ENCODE measurements around the gene SPRED2.
A peak's percentile ranks its signal among the peaks of the same experiment; 100 is the strongest.

SPRED2 gene

DNA sequence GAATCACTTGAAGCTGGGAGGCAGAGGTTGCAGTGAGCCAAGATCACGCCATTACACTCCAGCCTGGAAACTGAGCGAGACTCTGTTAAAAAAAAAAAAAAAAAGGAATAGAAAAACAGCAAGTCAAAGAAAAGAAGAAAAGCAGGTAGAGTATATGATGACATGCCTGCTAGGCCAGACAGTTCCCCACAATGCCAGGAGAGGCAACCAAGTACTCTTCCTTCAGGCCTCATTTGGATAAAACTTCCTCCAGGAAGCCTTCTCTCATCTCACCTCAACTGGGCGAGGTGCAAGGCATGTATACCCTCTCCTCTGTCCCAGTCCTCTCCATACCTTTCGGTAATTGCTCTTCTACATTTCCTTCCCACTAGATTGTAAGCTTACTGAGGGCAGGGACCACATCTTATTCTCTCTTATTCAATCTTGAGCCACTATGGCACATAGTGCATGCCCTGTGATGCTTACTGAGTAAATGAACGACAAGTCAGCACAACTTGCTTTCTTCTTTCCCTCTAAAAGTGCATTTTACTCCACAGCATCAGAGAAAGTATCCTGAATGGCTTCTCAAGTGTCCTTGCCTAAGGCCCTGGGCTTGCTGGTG lies 10.1 kb upstream of the SPRED2 start:
- DNase-seq (ENCODE audit: insufficient read length, low spot score) (no peak), FAIRE-seq (no peak)

DNA sequence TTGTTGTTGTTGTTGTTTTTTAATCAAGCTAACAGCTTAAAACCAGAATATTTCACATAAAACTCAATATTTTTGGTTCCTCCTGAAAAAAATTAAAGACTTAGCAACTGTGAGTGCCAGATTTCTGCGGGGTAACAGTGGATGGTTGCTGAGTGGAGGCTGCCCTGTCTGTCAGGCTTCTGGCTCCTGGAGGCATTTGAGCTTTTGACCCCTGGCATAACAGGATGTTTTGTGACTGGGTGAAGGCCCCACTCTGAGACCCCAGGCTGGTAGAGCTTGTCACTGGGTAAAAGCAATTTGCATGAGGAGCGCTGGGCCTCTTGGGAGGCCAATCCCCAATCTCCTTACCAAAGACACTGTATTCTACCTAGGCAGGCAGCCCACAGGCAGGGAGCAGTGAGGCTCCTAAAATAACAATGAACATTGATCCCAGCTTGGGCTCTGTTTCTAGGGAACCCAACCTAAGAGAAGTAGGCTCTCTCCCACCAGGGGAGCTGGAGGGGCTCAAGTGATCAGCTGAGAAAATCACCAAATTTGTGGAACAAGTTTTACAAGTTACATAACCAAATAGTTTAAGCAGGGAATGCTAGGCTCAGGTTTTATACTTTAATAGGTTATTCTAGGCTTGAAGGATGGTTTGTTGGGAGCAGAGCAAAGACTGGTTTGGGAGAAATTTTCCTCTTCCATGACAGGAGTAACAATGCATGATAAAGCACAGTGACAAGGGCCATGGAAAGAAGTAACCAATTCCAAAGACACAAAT lies 5.9 kb upstream of the SPRED2 start:
- no peak for DNase-seq (ENCODE audit: insufficient read length, low spot score)
- FAIRE-seq = no peak

DNA sequence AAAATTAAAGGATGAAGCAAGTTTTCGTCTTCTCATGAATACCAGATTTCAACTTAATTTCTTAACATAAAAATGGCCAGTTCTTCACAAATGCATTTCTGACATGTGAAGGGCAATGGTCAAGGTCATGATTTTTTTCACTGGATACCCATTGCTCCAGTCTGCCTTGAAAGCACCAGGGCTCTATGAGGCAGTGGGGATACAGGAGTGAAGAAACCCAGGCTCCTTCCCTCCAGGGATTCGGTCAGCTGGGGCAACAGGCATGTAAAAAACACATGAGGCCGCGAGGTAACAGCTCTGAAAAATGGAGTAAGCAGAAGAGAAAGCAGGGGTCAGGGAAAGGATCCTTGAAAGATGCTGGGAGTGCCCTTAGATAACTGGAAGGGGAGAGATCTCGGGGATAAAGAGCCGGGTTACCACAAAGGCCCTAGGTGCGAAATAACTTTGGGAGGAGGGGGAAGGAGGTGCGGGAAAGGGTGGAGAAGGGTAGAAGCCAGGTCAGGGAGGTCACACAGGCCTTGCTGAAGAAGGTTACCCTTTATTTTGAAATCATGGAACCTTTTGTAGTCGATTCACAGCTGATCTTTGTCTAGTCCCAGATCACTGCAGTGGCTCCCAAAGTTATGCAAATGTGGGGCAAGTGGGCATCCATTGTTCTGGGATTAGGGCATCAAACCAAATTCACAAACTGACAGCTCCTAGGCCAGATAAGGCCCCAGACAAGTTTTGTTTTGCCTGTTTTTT lies 5.2 kb upstream of the SPRED2 start:
- DNase-seq (ENCODE audit: insufficient read length, low spot score) (no peak), FAIRE-seq (no peak)

DNA sequence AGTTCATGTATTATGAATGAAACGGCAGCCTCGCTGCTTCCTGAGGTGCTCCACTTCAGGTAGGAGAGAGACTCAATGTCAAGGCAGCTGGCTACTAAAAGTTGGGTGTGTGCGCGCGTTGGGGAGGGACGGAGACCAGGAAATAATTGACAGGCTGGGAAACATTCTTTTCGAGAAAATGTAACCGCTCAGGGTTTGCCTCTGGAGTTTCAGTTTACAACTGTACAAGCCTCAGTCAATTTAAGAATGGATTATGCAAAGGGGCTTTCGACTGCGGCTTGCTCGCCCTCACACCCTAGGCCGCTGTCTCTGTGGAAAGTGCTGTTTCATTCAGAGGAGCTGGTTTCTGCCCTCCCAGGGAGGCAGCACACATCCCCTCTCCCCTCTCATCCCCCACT lies 4.4 kb upstream of the SPRED2 start:
- DNase-seq (ENCODE audit: insufficient read length, low spot score) (peak; percentile 86), FAIRE-seq (peak; percentile 88)

DNA sequence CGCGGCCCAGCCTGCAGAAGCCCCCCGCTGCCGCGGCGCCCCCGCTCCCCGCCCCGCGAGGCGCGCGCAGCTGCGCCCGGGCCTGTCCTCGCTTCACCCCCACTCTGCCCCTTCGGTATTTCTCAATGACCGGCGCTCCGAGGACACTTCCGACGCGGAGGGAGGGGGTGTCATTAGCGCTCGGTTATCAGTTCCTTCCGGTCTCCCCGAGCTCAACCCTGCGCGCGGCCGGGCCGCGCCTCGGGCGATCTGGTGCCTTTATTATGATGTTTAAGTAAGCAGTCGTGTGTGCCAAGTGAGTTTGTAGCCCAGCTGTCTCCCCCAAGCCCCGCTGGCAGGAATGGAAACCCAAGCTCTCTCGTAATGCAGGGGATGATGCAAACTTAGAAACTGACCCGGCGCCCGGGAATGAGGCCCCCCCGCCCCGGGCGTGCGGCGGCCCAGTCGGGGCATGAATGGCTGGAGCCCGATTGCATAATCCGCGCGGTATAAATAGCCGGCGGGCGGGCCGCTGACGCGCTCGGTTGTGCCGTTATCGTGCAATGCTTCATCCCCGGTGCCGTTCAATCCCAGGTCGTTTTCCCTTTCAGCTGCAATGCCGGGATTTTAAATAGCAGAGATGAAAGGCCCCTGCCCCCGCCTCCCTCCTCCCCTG lies 3.9 kb upstream of the SPRED2 start:
- DNase-seq (ENCODE audit: insufficient read length, low spot score) (peak; percentile 52), FAIRE-seq (peak; percentile 54)

DNA sequence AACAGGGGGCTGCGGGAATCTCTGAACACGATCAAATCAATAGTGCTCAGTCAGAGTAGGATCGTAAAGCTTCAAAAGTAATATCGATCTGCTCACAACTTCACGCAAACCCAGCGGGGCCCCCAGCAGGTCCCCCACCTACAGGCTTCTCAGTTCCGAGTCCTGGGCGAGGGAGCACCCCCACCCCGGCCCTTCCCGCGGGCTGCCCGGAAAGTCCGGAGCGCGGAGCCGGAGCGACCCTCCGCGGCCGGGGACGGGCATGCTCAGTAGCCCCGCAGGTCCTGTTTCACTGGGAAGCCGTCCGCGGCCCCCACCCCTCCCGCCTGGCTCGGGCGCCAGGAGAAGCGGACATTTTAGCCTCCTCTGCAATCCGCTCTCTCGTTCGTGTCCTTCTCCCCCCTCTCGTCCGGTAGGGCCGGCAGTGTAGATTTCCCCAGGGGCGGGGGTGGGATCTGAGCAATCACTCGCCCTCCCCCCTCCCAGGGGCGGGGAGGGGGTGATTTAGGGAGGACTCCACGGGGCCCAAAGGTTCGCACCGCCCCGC lies 3.3 kb upstream of the SPRED2 start:
- FAIRE-seq (no peak), DNase-seq (ENCODE audit: insufficient read length, low spot score) (peak; percentile 65)

DNA sequence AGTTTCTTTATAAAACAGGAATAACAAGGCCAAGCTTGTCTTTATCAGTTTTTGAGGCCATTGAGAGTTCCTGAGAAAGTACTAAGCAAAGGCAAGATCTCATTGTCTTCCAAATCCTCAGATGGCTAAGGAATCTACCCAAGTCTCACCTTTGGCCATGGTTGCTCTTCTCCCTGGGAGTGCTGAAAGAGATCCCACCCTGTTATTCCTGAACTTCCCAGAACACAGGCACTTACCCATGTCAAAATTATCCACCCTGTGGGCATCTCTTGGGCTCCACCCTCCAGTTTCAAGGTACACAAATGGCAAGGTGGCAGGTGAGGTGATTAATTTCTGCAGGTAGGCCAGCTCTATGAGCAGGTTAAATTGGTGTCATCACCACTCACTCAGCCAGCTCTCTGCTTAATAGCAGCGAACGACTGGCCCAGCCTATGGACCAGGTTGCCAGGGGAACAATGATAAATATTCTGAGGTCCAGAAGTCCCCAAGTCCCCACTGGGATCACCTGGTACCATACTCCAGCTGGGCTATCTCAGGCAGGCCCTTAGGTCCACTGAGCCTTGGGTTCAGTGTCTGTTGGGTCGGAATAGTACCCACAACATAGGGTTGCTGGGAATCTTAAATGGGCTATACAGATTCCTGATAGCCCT lies 2.3 kb upstream of the SPRED2 start:
- FAIRE-seq (no peak), DNase-seq (ENCODE audit: insufficient read length, low spot score) (no peak)

DNA sequence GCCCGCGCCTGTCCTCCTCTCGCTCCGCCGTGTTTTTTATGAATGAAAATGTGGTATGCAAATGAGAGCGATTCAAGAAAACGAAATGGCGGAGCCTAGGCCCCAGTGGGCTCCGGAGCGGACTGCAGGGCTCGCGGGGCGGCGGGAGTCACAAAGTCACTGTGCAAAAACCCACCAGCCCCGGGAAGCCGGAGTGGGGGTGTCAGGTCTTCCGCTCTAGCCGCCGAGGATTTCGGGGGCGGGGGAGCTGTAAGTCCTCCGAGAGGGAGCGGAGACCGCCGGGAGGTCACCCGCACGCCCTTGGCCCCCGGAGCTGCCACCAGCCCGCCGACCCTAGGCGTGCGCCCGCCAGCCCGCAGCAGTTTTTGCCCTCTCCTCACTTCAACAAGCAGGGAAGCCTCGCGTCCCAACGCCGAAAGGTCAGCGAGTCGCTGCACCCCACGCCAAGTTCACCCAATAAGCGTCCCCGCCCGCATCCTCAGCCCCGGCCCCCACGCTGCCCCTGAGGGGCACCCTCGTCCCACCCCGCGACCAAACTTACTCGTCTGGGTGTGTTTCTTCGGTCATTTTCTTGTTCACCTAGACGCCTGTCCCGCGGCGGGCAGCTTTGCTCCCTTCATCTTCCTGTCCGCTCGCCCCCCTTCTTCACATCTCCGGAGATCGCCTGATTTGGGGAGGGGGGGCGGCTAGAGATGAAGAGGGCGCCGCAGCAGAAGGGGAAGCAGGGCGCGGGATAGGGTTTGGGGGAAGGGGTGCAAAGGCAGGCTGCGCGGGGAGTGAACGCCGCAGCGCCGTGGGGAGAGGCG lies 775 bp downstream of the SPRED2 start:
- FAIRE-seq (no peak), DNase-seq (ENCODE audit: insufficient read length, low spot score) (peak; percentile 57)

DNA sequence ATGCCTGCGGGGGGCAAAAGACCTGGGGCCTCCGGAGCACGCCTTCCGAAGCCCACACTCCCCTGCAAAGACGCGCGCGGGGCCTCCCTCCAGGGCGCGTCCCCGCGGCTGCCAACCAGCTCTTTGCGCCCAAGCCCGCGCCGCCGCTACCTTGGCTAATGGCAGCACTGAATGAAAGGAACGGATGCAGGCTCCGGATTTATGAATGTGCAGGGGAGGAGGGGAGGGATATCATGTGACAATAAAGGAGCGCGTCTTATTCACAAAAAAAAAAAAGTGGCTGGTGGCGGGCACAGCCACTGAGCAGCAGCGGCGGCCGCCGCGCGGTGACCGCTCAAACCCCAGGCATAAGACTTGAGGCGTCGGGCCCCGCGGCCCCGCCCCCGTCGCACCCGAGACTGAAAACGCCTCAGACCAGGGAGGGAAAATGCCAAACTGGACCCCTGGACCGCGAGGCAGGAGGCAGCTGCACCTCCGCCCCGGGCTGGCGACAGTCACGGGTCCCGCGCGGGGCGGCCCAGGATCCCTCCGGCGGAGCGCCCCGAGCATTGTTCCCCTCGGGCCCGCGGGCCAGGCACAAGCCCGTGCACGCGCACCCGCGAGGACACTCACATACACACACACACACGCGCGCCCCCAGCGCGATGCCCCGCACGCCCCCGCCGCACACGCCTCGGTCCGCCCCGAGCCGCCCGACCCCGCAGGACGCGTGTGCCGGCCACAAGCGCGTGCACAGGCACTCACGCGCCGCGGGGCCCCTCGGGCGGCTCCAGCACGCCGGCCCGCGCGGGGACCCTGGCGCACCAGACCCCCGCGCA lies 1.6 kb downstream of the SPRED2 start:
- FAIRE-seq (no peak), DNase-seq (ENCODE audit: insufficient read length, low spot score) (no peak)

DNA sequence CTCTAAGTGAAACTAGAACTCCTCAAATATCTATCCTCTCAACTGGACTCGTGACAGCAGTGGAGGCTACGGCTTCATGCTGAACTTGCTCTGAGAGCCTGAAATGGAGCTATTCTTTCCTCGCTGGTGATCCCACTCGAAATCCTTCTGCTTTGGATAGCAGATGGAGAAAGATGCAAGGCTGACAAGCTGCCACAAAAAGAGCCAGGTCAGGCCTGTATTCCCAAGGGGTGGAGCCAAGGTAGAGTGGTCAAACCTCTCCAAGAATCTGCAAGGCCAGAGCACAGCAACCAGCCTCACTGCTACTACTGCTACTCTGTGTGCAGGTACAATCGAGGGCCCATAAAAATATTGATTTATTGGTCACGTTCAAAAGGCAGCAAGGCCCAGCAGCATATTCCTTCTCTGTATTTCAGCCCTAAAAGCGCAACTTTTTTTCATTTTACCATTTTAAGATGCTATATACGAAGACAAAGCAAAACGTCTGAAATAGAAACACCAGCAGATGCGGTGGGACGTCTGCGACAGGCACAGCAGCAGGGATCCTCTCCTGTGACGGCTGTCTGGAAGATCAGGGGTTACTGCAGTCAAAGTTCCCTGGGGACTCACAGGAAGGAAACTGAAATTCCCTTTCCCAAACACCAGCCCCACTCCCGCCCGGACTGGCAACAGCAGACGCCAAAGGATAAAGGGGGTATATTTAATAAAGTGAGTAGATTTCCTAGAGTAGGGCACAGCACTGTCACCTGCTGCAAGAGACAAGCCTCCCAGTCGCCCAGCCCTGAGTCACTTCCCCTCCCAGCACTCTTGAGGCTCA lies 2.4 kb downstream of the SPRED2 start:
- FAIRE-seq (no peak), DNase-seq (ENCODE audit: insufficient read length, low spot score) (no peak)

DNA sequence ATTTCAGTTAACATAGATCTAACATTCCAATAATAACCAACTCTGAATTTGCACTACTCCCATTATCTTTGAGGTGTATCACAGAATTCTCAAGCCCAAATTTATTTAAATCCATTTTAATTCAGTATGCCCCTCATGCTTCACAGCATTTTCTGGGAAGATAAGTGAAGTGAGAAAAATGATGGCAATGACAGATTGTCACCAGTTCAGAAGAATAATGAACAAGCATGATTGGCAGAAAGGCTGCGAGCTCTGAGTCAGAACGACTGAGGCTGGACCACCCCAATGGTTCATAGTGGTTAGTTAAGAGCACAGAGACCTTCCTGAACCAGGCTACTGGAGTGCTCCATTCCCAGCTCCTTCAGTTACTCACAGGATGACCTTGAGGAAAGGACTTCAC lies 4.9 kb downstream of the SPRED2 start:
- DNase-seq (ENCODE audit: insufficient read length, low spot score) (no peak), FAIRE-seq (no peak)

DNA sequence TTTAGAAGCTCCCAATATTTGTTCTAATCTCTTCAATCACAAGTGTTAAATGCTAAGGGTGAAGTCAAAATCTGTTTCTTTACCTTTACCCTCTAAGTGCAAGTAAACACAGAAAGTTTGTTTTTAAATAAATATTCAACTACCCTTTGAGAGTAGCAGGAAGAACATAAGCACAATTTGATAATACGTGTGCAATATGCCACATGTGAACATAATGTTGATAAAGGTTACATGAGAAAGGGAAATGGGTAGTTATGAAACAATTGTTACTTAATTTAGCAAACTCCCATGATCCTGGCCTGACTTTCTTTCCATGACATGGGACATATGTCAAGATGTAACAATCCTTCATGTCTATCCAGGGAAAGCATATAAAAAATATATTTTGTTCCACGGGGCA lies 7.1 kb downstream of the SPRED2 start:
- FAIRE-seq (no peak), DNase-seq (ENCODE audit: insufficient read length, low spot score) (no peak)

DNA sequence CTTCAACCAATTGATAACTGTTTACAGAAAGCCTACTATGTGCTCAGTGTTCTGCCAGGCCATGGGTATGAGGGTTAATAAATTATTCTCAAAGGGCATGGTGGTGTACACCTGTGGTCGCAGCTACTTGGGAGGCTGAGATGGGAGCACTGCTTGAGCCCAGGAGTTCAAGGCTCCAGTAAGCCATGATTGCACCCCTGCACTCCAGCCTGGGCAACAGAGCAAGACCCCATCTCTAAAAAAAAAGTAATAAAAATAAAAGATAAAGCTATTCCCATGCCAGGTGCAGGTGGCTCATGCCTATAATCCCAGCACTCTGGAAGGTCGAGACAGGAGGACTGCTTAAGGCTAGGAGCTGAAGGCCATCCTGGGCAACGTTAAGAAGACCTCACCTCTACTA lies 8.0 kb downstream of the SPRED2 start:
- FAIRE-seq (no peak), DNase-seq (ENCODE audit: insufficient read length, low spot score) (no peak)

DNA sequence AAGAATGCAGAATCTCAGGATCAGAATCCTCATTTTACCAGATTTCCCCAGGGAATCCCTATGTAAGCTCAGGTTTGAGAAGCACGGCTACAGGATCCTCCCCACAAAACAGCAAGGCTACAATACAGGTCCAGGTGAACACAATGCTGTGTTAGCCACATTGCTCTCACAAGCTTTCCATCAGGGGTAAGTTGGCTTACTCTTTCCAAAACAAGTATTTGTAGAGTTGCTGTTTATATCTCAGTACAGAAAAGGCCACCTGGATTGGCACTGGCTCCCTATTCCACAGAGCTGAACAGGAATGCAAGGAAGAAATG lies 11.0 kb downstream of the SPRED2 start:
- DNase-seq (ENCODE audit: insufficient read length, low spot score) = no peak
- FAIRE-seq = no peak

DNA sequence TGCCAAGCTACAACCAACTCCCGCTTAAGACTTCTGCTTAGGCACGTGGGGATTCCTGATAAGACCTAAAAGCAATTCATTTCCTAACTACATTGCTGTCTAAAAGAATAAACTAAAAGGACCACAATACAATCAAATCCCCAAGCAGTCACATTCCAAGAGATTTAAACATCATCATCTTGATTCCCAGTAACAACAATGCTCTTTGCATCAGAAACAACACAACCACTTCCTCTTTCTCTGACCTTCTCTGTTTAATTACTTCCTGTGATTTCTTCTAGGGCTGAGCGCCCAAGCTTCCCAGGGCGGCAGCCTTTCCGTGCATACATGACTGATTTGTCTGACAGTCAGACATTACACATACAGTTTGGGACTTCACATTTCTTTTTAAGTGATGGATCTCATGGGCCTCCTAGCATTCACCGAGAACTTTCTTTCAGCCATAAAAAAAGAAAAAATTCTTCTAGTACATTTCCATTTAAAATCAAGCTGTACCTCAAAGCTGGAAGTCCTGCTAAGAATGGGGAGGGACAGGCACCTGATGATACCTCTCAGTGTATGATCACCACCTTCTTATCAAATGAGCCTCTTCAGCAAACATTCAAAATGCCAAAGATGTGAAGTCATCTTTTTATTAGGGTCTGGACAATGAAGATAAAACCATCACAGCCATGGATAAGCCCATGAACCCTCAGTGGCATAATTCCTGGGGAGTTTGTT lies 11.5 kb downstream of the SPRED2 start:
- no peak for DNase-seq (ENCODE audit: insufficient read length, low spot score)
- FAIRE-seq = peak; percentile 95

DNA sequence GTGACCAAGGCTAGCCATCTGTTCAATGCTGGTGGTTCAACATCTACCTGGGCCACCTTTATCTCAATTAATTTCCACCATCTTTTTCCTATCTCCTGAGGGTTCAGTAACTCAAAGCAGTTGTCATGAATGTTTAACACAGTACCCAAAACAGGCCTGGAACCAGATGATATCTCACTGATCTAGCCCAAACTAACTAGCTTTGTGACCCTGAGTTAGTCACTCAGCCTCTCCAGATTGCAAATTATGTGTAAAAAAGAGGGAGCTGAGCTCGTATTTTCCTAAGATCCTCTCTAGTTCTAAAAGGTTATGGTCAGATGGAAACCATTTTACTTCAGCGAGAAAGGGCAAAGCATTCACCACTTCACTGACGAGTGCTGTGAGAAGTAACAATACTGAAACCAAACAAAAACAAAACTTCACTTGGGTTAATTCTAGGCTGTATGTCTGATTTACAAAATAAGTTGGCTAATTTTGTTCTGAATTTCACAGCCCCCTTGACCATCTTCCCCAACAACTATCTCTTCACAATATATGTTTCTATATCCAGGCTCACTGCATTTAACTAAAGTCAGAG lies 14.8 kb downstream of the SPRED2 start:
- FAIRE-seq (no peak), DNase-seq (ENCODE audit: insufficient read length, low spot score) (no peak)

DNA sequence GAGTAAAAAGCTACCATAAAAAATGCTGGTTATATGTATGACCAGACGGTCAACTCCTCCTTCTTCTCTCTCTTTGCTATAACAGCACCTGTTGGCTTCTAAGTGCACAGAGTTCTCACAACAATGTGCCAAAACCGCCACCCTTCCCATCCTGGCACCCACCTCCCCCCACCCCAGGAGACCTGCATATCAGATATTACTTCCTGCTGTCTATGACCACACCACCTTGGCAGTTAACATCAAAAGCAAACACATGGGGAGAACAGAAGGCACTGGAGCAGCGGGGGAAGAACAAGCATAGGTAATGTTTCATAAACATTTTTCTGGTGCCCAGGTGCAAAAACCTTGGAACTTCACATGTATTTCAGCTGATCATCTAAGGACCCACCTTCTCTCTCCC lies 15.5 kb downstream of the SPRED2 start:
- FAIRE-seq = no peak

More for the DNA sequence above, 15.5 kb downstream of the SPRED2 start:
- DNase-seq (ENCODE audit: insufficient read length, low spot score) = no peak

Measured in GM19239 (cell line).